Heart left ventricle (tissue), 13 donors: ENCODE results near the gene PGAP2.
"Not testable (repeated sequence)": the region's sequence is repeated elsewhere in the genome, so short reads cannot be mapped to it uniquely, and the experiment has no call there.

ENCODE experiments used
- POLR2A ChIP-seq, 2 donors: fragments of 450-650 bp; IDR thresholded peaks; one replicate each; pipeline ENCODE4 v1.6.1; 2017; ENCODE audit warnings: antibody characterized with exemption in 2 of 2, mild to moderate bottlenecking in 2 of 2, moderate library complexity in 2 of 2
- TF ChIP-seq, protein P1 (sequence below), 12 donors: fragments of 200-600 bp; sonication (generic) in 4 of 12; IDR thresholded peaks; one replicate each; pipeline versions ENCODE4 v1.5.0 to v1.8.0; 2018 to 2022; ENCODE audit warnings: antibody characterized with exemption in 12 of 12, mild to moderate bottlenecking in 5 of 12
- donor health status: ischemic (EF 13 %, LVEDD 7.1; RV severe dilation, severe dysfunction).
- donor health status: DM: no; HTN: yes; CAD: no.
- donor health status: DM: no; HTN: no; CAD: no.
- donor health status: ischemic (EF 25% LVEDD 6.9; RV normal size, moderate dysfunction).
- donor health status: ischemic (EF 25% LVEDD 5.7; RV mildly dilated, moderate dysfunction).
- donor health status: ischemic (EF 35%, LVEDD 5.7; RV mildly dilated, moderate dysfunction).
- donor health status: nonischemic (EF 11% LVEDD 7.7; RV severe dilation, severe dysfunction).
- donor health status: DM: yes; HTN: yes; CAD: no.
- donor health status: PGD.
- donor health status: ischemic (EF 29% LVEDD 5.4; RV normal size, mild dysfunction).
- donor health status: nonischemic (EF 23%, LVEDD 6.1; RV moderate dilation, normal function).

DNA sequence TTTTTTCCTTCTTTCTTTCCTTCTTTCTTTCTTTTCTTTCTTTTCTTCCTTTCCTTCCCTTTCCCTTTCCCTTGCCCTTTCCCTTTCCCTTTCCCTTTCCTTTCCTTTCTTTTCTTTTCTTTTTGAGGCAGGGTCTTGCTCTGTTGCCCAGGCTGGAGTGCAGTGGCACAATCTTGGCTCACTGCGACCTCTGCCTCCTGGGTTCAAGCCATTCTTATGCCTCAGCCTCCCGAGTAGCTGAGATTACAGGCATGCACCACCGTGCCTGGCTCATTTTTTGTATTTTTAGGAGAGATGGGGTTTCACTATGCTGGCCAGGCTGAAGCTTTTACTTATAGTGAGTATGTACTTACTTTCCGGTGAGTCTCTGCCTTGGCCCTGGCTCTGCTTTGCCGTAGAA is 6.5 kb downstream of the PGAP2 start:
- TF ChIP-seq, protein P1, sequence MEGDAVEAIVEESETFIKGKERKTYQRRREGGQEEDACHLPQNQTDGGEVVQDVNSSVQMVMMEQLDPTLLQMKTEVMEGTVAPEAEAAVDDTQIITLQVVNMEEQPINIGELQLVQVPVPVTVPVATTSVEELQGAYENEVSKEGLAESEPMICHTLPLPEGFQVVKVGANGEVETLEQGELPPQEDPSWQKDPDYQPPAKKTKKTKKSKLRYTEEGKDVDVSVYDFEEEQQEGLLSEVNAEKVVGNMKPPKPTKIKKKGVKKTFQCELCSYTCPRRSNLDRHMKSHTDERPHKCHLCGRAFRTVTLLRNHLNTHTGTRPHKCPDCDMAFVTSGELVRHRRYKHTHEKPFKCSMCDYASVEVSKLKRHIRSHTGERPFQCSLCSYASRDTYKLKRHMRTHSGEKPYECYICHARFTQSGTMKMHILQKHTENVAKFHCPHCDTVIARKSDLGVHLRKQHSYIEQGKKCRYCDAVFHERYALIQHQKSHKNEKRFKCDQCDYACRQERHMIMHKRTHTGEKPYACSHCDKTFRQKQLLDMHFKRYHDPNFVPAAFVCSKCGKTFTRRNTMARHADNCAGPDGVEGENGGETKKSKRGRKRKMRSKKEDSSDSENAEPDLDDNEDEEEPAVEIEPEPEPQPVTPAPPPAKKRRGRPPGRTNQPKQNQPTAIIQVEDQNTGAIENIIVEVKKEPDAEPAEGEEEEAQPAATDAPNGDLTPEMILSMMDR (IDR thresholded peaks at IDR 0.05), result not testable (repeated sequence)
- not testable (repeated sequence) for TF ChIP-seq POLR2A (IDR thresholded peaks at IDR 0.05)
